Measurements from ENCODE around the gene C17orf67.

- TF ChIP-seq CTCF (IDR thresholded peaks at IDR 0.05; ENCODE audit: insufficient read depth, low read length, poor library complexity, severe bottlenecking) (no peak), EZH2phosphoT487 (conservative IDR thresholded peaks at IDR 0.05; ENCODE audit: low read length) (no peak)
These were observed 12.2 kb upstream of the C17orf67 start for GRCh38 chr17:56845934-56846333.
